Sigmoid colon (tissue), 7 donors: Measurements from ENCODE around the gene C1orf210. TPM values are rescaled to one million over a fixed set of nuclear protein-coding genes. Genes with fewer than 3 reads are reported as not detected.

Experiments used
- DNase-seq: peaks from one replicate; pipeline ENCODE4 v3.0.0-alpha.2; 2019
- H3K27ac ChIP-seq, 4 donors: fragments of 200-600 bp; sonication (generic); one replicate each; pipeline ENCODE4 v1.5.1; 2016 to 2019; ENCODE audit warnings: mild to moderate bottlenecking in 1 of 4
- H3K27me3 ChIP-seq, 3 donors: fragments of 200-600 bp; sonication (generic); one replicate each; pipeline ENCODE4 v1.5.1; 2019; ENCODE audit warnings: mild to moderate bottlenecking in 1 of 3
- H3K36me3 ChIP-seq, 4 donors: fragments of 200-600 bp; sonication (generic); one replicate each; pipeline ENCODE4 v1.5.1; 2016 to 2019
- H3K4me1 ChIP-seq, 4 donors: fragments of 200-600 bp; sonication (generic); one replicate each; pipeline ENCODE4 v1.5.1; 2017 to 2019
- H3K4me3 ChIP-seq, 4 donors: fragments of 200-600 bp; sonication (generic); one replicate each; pipeline ENCODE4 v1.5.1; 2017 to 2019; ENCODE audit warnings: mild to moderate bottlenecking in 2 of 4, moderate library complexity in 1 of 4
- H3K9me3 ChIP-seq, 4 donors: fragments of 200-600 bp in 3 of 4; sonication (generic) in 3 of 4; one replicate each; pipeline versions ENCODE4 v1.5.1 to v1.6.1; 2013 to 2019
- EP300 ChIP-seq, 4 donors: sonication (generic); formaldehyde crosslinking; IDR thresholded peaks; one replicate each; pipeline ENCODE4 v1.6.1; 2017; ENCODE audit warnings: antibody characterized with exemption in 4 of 4
- POLR2A ChIP-seq, 2 donors: fragments of 450-650 bp; IDR thresholded peaks; one replicate each; pipeline ENCODE4 v1.6.1; 2016; ENCODE audit warnings: antibody characterized with exemption in 2 of 2, mild to moderate bottlenecking in 2 of 2, moderate library complexity in 2 of 2
- POLR2AphosphoS5 ChIP-seq, 4 donors: sonication (generic); formaldehyde crosslinking; IDR thresholded peaks; one replicate each; pipeline ENCODE4 v1.6.1; 2017; ENCODE audit warnings: antibody characterized with exemption in 4 of 4
- whole genome bisulfite sequencing, 2 donors: extraction: QIAGEN DNeasy Blood & Tissue Kit; methylation state at CpG; one replicate each; pipeline ENCODE4 v1.1.7; 2013; 5-methylcytosine and 5-hydroxymethylcytosine counted together
- intact Hi-C: fragments of 100-400 bp; cut with DNase I; formaldehyde crosslinking; loops from one replicate; pipeline ENCODE4 v1.15.1; 2023
- polyA plus RNA-seq, 3 donors: library from polyadenylated mRNA; stranded (reverse); fragments of 200-250 nt; gene quantifications; one replicate each; pipeline ENCODE4 v1.2.3, GENCODE V29; 2013
- total RNA-seq, 4 donors: library from RNA; depleted of rRNA; stranded (reverse); fragments of >200 nt; gene quantifications; one replicate each; pipeline ENCODE4 v1.1.0, GENCODE V29; 2016
- TF ChIP-seq, protein P1 (sequence below), 4 experiments: fragments of 450-650 bp in 3 of 4; fragments of 200-600 bp in 1 of 4; IDR thresholded peaks; one replicate each; pipeline ENCODE4 v1.5.1; 2016 to 2019; ENCODE audit warnings: antibody characterized with exemption in 4 of 4, mild to moderate bottlenecking in 3 of 4, moderate library complexity in 2 of 4
- donor health status: healthy with polysubstance abuse.
- donor health status: Bipolar disorder and iron deficiency.
- donor health status: healthy.

The C1orf210 gene
- total and polyA plus RNA-seq, 7 donors = 2.1 to 68.5 (median 54.4) TPM; not detected in 3

GRCh38 chr1:43272161-43272560 is 13.2 kb downstream of the C1orf210 start:
- Histone ChIP-seq H3K4me1 (peaks cover 0 to 8% (median 0%) of the 10 kb centered on the region in 4 donors), H3K27ac (no peak overlapping the region), H3K36me3 (no peaks in the 10 kb centered on the region), H3K27me3 (peaks cover 6 to 39% (median 20%) of the 10 kb centered on the region in 3 donors), H3K4me3 (no peak overlapping the region), H3K9me3 (no peaks in the 10 kb centered on the region)
- DNase-seq = peak; percentile 56
- TF ChIP-seq, protein P1, sequence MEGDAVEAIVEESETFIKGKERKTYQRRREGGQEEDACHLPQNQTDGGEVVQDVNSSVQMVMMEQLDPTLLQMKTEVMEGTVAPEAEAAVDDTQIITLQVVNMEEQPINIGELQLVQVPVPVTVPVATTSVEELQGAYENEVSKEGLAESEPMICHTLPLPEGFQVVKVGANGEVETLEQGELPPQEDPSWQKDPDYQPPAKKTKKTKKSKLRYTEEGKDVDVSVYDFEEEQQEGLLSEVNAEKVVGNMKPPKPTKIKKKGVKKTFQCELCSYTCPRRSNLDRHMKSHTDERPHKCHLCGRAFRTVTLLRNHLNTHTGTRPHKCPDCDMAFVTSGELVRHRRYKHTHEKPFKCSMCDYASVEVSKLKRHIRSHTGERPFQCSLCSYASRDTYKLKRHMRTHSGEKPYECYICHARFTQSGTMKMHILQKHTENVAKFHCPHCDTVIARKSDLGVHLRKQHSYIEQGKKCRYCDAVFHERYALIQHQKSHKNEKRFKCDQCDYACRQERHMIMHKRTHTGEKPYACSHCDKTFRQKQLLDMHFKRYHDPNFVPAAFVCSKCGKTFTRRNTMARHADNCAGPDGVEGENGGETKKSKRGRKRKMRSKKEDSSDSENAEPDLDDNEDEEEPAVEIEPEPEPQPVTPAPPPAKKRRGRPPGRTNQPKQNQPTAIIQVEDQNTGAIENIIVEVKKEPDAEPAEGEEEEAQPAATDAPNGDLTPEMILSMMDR (IDR thresholded peaks at IDR 0.05) = no peak
- no peak for TF ChIP-seq EP300 (IDR thresholded peaks at IDR 0.05)
- no peak for TF ChIP-seq POLR2A (IDR thresholded peaks at IDR 0.05)
- no peak for TF ChIP-seq POLR2AphosphoS5 (IDR thresholded peaks at IDR 0.05)
- 84 to 87% methylated on average over 9 of the region's 9 CpGs for WGBS, 2 donors
- intact Hi-C loops = no loop called here

DNA sequence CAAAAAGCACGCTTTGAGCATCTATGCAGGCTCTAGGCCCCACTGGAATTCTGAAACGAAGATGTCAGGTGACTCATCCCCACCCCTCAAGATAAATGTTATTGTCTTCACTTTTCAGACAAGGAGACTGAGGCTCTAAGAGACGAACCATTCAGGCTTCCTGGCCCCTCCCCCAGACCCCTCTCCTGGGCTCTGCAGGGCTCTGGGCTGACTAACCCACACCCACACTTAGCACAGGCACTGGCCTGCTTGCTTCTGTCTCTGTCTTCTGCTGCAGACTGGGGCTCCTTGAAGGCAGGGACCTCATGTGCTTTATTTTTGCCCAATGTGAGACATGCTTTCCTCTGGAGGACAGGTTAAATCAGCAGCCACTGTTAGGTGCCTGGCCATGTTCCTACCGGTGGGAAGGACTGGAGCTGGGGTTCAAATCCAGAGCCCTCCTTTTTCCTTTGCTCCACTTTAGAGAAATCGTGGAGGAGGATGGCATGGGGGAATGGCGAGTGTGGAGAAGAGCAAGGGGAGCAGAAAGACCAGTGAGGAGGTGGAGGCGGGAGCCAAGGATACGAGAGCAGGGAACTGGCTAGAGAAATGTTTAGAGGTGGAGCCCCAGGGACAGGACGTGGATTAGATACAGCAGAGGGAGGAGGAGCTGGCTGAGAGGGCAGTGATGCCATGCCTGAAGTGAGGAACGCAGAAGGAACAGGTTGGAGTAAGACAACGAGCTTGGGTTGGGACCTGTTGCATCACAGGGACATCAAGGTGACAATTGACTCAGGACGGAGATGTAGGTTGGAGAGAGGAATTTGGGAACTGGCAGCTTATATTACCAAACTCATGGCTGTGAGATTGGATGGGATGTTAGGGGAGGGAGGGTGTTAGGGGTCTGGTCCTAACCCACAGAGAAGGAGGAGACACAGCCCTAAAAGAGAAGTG is 13.9 kb downstream of the C1orf210 start:
- intact Hi-C loops = no loop called here
- Histone ChIP-seq H3K9me3 (no peaks in the 10 kb centered on the region), H3K36me3 (no peaks in the 10 kb centered on the region), H3K4me1 (peaks cover 0 to 8% (median 0%) of the 10 kb centered on the region in 4 donors), H3K27me3 (peaks cover 6 to 39% (median 20%) of the 10 kb centered on the region in 3 donors), H3K4me3 (no peak overlapping the region), H3K27ac (no peak overlapping the region)
- TF ChIP-seq POLR2AphosphoS5 (IDR thresholded peaks at IDR 0.05) (no peak), EP300 (IDR thresholded peaks at IDR 0.05) (no peak), POLR2A (IDR thresholded peaks at IDR 0.05) (no peak)
- TF ChIP-seq, protein P1 (IDR thresholded peaks at IDR 0.05) = no peak
- WGBS, 2 donors = 54 to 74% methylated on average over 12 of the region's 12 CpGs
- DNase-seq = peak; percentile 30

- H3K4me3 ChIP-seq = no peak overlapping the region
- no peak for TF ChIP-seq EP300 (IDR thresholded peaks at IDR 0.05)
- no peak for TF ChIP-seq POLR2AphosphoS5 (IDR thresholded peaks at IDR 0.05)
- TF ChIP-seq, protein P1 (IDR thresholded peaks at IDR 0.05) = no peak
- peak in 1 of 2 donors; percentile 55 for TF ChIP-seq POLR2A (IDR thresholded peaks at IDR 0.05)
- peaks cover 6 to 39% (median 20%) of the 10 kb centered on the region in 3 donors for H3K27me3 ChIP-seq
- H3K36me3 ChIP-seq = no peaks in the 10 kb centered on the region
- DNase-seq = peak; percentile 50
- intact Hi-C loops = no loop called here
- H3K4me1 ChIP-seq = peaks cover 0 to 8% (median 0%) of the 10 kb centered on the region in 4 donors
- 3 to 9% methylated on average over 29 of the region's 29 CpGs for whole genome bisulfite sequencing, 2 donors
- H3K9me3 ChIP-seq = no peaks in the 10 kb centered on the region
- H3K27ac ChIP-seq = no peak overlapping the region
Observed at GRCh38 chr1:43270421-43271095, 14.8 kb downstream of the C1orf210 start.

DNA sequence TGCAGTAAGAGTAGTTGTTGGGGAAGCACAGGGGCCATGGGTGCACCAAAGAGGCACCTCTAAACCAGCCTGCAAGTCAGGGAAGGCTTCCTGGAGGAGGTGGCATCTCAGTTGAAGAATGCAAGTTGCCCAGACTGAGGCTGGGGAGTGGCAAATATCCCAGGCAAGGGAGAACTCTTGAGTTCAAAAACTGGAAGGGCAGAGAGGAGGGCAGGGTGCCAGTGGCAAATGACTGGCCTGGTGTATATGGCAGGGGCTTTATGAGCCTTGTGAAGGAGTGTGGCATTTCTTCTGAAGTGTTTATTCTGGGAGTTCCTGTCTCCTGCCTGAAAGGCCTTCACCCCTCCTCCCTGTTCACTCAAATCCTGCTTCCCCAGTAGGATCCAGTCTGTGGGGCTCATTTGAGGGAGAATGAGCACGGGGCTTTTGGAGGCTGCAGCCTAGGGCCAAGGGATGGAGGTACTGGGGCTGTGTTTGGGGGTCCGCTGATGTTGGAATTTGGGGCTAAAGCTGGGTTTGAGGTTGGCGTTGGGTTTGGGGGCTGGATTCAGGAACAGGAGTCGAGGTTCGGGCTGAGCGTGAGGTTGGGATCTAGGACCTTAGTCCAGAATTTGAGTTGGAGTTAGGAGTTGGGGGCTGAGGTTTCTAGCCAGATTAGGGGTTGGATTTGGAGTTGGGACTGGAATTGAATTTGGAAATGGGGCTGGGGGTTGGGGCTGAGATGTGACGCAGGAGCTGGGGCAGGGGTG is 15.6 kb downstream of the C1orf210 start, which contains the start of gene TMEM125:
Gene TMEM125, plus strand, starts transcription at position 357 of the 749 bp plus-strand sequence. CDS start 2,740 bp downstream, outside the sequence.
- H3K27me3 ChIP-seq = peaks cover 6 to 39% (median 20%) of the 10 kb centered on the region in 3 donors
- H3K4me1 ChIP-seq = peaks cover 0 to 8% (median 0%) of the 10 kb centered on the region in 4 donors
- 20 to 71% methylated on average over 7 of the region's 7 CpGs for WGBS, 2 donors
- H3K27ac ChIP-seq = no peak within 1 kb of the TSS
- no peak within 1 kb of the TSS for H3K4me3 ChIP-seq
- DNase-seq = no peak
- intact Hi-C loops = no loop called here
- H3K36me3 ChIP-seq = no peaks in the 10 kb centered on the region
- no peak for TF ChIP-seq EP300 (IDR thresholded peaks at IDR 0.05)
- TF ChIP-seq POLR2AphosphoS5 (IDR thresholded peaks at IDR 0.05) = no peak
- TF ChIP-seq, protein P1 (IDR thresholded peaks at IDR 0.05) = no peak
- TF ChIP-seq POLR2A (IDR thresholded peaks at IDR 0.05) = no peak
- H3K9me3 ChIP-seq = no peaks in the 10 kb centered on the region
